K562 (cell line): ENCODE results near the gene LRFN3. TPM values are rescaled to one million over a fixed set of nuclear protein-coding genes. Genes with fewer than 3 reads are reported as not detected.

Source experiments
- BCOR ChIP-seq: fragments of 450-650 bp; IDR thresholded peaks from 2 replicates; pipeline ENCODE4 v1.6.1; 2016
- FOSL1 ChIP-seq: fragments of 200-800 bp; sonication (Bioruptor generic); conservative IDR thresholded peaks from 2 replicates; pipeline ENCODE4 v1.6.1; 2016; ENCODE audit warnings: missing genetic modification characterization, missing compliant biosample characterization
- GTF2B ChIP-seq: IDR thresholded peaks from 2 replicates; pipeline ENCODE4 v1.6.1; 2011; ENCODE audit not compliant: insufficient read length; ENCODE audit errors: extremely low read depth
- KAT7 ChIP-seq: sonication (generic); formaldehyde crosslinking; IDR thresholded peaks from 2 replicates; pipeline ENCODE4 v1.8.0; 2022; ENCODE audit warnings: missing genetic modification reagents, mild to moderate bottlenecking, borderline replicate concordance
- NBN ChIP-seq: fragments of 450-650 bp; IDR thresholded peaks from 2 replicates; pipeline ENCODE4 v1.6.1; 2016; ENCODE audit warnings: low read depth, mild to moderate bottlenecking
- SIN3B ChIP-seq: fragments of 450-650 bp; IDR thresholded peaks from 2 replicates; pipeline ENCODE4 v1.6.1; 2017; ENCODE audit warnings: low read depth, mild to moderate bottlenecking, moderate library complexity
- ZBED1 ChIP-seq: IDR thresholded peaks from 2 replicates; pipeline ENCODE4 v1.6.1; 2014
- polyA plus RNA-seq, 8 experiments: library from polyadenylated mRNA; depleted of rRNA in 4 of 8; stranded (reverse) in 5 of 8; unstranded in 3 of 8; fragments of >200 nt; fragmentation: Nextera tagmentation in 2 of 8; fragmentation: Illumina TruSeq in 1 of 8; extraction: Ambion mirVana in 2 of 8; extraction: Trizol in 1 of 8; gene quantifications; 2 replicates each; pipeline versions ENCODE4 v1.2.1 to v1.2.3, GENCODE V29; 2011 to 2014; ENCODE audit warnings: inconsistent platforms in 1 of 8, missing spikeins in 1 of 8
- total RNA-seq, 7 experiments: library from RNA; depleted of rRNA in 6 of 7; stranded (reverse); fragments of >200 nt in 6 of 7; fragmentation: Illumina TruSeq in 2 of 7; extraction: Trizol in 2 of 7; gene quantifications; 2 replicates each; pipeline versions ENCODE4 v1.2.1 to v1.2.3, GENCODE V29; 2011 to 2021; ENCODE audit warnings: low replicate concordance in 1 of 7
- TF ChIP-seq, protein P1 (sequence below): fragments of 450-650 bp; IDR thresholded peaks from 2 replicates; pipeline ENCODE4 v1.6.1; 2016; ENCODE audit warnings: antibody characterized with exemption
- TF ChIP-seq, protein P2 (sequence below), 3 experiments: fragments of 200-800 bp in 1 of 3; sonication (Bioruptor generic) in 1 of 3; sonication (generic) in 1 of 3; formaldehyde crosslinking in 1 of 3; IDR thresholded peaks; 2 replicates each; pipeline versions ENCODE4 v1.6.1 to v1.8.0; 2016 to 2022; ENCODE audit warnings: mild to moderate bottlenecking in 2 of 3, missing compliant biosample characterization in 2 of 3, missing genetic modification characterization in 2 of 3, missing genetic modification reagents in 1 of 3

The LRFN3 gene
- total and polyA plus RNA-seq, 9 of the 15 experiments (the other 6 are each of a cell fraction or from before 2014, with no cell fraction given), result 0.03 to 0.12 (median 0.11) TPM; not detected in 6

DNA sequence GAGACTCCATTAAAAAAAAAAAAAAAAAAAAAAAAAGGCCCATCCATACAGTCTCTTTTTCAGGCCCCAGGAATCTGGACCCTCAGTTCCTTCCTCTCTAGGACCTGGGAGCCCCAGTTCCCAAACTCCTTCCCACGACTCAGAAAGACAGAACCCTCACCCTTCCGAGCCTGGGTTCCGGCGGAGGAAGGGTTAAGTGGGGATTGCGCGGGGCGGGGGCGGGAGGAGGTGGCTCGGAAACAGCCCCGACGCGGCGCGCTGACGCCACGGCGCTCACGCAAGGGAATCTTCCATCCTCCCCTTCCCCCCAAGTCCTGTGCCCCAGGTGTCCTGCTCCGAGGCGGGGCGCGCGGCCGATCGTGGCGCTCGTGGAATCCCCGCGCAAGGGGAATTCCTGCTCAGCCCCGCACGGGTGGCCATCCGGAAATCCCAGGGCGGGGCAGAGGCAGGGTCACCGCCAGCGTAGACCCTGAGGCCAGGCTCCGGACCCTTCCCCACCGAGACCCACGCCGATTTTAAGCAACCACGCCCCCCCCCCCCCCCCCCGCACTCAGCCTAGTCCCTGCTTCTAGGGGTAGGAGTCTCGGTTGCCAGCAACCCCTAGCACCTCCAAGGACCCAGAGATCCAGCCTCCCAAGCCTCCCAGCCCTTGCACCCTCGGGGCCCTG lies 36.5 kb upstream of the LRFN3 start (continued):
- TF ChIP-seq BCOR, result peak; percentile 48; the same call in 1 of the 2 replicates
- 0 out of 2 replicates have a peak, but pooled peaks have one; percentile 26 for TF ChIP-seq ZBED1
- TF ChIP-seq FOSL1, result 0 out of 2 replicates have a peak, but pooled peaks have one; percentile 21
- TF ChIP-seq, protein P1, sequence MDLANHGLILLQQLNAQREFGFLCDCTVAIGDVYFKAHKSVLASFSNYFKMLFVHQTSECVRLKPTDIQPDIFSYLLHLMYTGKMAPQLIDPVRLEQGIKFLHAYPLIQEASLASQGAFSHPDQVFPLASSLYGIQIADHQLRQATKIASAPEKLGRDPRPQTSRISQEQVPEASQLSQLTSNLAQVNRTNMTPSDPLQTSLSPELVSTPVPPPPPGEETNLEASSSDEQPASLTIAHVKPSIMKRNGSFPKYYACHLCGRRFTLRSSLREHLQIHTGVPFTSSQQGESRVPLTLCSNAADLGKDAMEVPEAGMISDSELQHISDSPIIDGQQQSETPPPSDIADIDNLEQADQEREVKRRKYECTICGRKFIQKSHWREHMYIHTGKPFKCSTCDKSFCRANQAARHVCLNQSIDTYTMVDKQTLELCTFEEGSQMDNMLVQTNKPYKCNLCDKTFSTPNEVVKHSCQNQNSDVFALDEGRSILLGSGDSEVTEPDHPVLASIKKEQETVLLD, result peak; percentile 96
- TF ChIP-seq NBN, result 0 out of 2 replicates have a peak, but pooled peaks have one; percentile 53
- TF ChIP-seq, protein P2, sequence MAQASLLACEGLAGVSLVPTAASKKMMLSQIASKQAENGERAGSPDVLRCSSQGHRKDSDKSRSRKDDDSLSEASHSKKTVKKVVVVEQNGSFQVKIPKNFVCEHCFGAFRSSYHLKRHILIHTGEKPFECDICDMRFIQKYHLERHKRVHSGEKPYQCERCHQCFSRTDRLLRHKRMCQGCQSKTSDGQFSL (CRISPR knock-in tag; IDR thresholded peaks at IDR 0.05), result peak; percentile 89
- TF ChIP-seq, protein P2 (tag; IDR thresholded peaks at IDR 0.05), result peak in 1 of 2 experiments; percentile 79; a peak in 2 of 4 replicates
- TF ChIP-seq KAT7, result no peak
- no peak for TF ChIP-seq GTF2B
- TF ChIP-seq SIN3B, result 0 out of 2 replicates have a peak, but pooled peaks have one; percentile 28
- TF ChIP-seq, all 486 proteins: peak for 86
